C4-2B (cell line): ENCODE data around the gene TLR5.

Experiments
- ZFX ChIP-seq: fragments of 450-650 bp; IDR thresholded peaks from 2 replicates; pipeline ENCODE4 v1.6.1; 2017
- TF ChIP-seq, protein P1 (sequence below): fragments of 450-650 bp; conservative IDR thresholded peaks from 2 replicates; pipeline ENCODE4 v1.5.1; 2017; ENCODE audit warnings: mild to moderate bottlenecking

DNA sequence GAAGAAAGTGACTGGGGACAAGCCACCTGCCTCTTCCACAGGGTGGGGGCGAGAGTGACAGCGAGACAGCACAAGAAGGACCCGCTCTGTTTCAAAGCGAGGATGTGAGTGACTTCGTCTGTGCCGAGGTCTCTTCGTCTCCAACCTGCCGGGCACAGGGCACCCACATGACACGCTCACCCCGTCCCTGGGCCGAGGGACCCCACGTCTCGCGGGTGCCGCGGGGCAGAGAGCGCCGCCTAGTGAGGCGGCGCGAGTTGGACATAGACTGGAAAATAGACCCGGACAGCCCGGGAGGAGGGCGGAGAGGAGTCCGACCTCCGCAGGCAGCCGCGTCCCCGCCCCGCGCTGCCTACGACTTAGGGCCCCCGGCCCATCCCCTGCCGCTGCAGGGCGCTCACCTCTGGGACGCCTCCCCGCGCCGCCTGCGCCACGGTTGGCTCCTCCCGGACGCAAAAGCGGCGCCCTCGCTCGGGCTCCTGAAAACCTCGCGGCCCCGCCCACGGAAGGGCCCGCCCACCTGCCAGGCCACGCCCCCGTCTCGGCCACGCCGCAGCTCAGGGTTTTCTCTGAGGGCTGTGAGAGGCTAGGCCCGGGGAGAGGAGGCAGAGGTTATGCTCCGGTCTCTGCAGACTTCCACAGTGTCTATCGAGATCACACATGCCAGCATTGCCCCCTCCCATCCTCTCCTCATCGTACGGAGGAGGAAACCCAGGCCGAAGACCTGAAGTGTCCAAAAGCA lies at the start of gene TLR5:
- TF ChIP-seq, protein P1, sequence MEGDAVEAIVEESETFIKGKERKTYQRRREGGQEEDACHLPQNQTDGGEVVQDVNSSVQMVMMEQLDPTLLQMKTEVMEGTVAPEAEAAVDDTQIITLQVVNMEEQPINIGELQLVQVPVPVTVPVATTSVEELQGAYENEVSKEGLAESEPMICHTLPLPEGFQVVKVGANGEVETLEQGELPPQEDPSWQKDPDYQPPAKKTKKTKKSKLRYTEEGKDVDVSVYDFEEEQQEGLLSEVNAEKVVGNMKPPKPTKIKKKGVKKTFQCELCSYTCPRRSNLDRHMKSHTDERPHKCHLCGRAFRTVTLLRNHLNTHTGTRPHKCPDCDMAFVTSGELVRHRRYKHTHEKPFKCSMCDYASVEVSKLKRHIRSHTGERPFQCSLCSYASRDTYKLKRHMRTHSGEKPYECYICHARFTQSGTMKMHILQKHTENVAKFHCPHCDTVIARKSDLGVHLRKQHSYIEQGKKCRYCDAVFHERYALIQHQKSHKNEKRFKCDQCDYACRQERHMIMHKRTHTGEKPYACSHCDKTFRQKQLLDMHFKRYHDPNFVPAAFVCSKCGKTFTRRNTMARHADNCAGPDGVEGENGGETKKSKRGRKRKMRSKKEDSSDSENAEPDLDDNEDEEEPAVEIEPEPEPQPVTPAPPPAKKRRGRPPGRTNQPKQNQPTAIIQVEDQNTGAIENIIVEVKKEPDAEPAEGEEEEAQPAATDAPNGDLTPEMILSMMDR, result peak; percentile 95
- TF ChIP-seq ZFX, result 0 out of 2 replicates have a peak, but pooled peaks have one; percentile 47
